HepG2 (cell line): ENCODE results near the gene NAIF1. TPM values are rescaled to one million over a fixed set of nuclear protein-coding genes. Genes with fewer than 3 reads are reported as not detected.

ENCODE experiments used
- EP300 ChIP-seq, 3 experiments: sonication (generic) in 1 of 3; formaldehyde crosslinking in 1 of 3; IDR thresholded peaks; 2 replicates each; pipeline versions ENCODE4 v1.5.1 to v1.6.1; 2011 to 2020; ENCODE audit warnings: low read depth in 2 of 3, low read length in 2 of 3, borderline replicate concordance in 1 of 3, improper control_type of control experiment in 1 of 3, mild to moderate bottlenecking in 1 of 3, missing genetic modification reagents in 1 of 3, moderate library complexity in 1 of 3
- KLF11 ChIP-seq: IDR thresholded peaks from 2 replicates; pipeline ENCODE4 v1.6.1; 2016; ENCODE audit warnings: missing compliant biosample characterization
- LCORL ChIP-seq, 2 experiments: fragments of 450-650 bp in 1 of 2; sonication (generic) in 1 of 2; formaldehyde crosslinking in 1 of 2; IDR thresholded peaks; 2 replicates each; pipeline versions ENCODE4 v1.5.0 to v1.6.1; 2017 to 2020; ENCODE audit warnings: antibody characterized with exemption in 1 of 2, missing genetic modification reagents in 1 of 2
- NFYB ChIP-seq: sonication (generic); formaldehyde crosslinking; IDR thresholded peaks from 2 replicates; pipeline ENCODE4 v1.4.0; 2020; ENCODE audit warnings: missing genetic modification reagents
- NPAS2 ChIP-seq: sonication (generic); formaldehyde crosslinking; IDR thresholded peaks from 2 replicates; pipeline ENCODE4 v1.8.0; 2022; ENCODE audit warnings: mild to moderate bottlenecking, missing genetic modification reagents, borderline replicate concordance
- NR2F1 ChIP-seq, 2 experiments: fragments of 450-650 bp in 1 of 2; formaldehyde crosslinking in 1 of 2; IDR thresholded peaks; 2 replicates each; pipeline versions ENCODE4 v1.5.0 to v1.6.1; 2016 to 2020; ENCODE audit warnings: mild to moderate bottlenecking in 1 of 2, missing compliant biosample characterization in 1 of 2, missing genetic modification reagents in 1 of 2, moderate library complexity in 1 of 2
- PHF8 ChIP-seq: sonication (generic); formaldehyde crosslinking; IDR thresholded peaks from 2 replicates; pipeline ENCODE4 v1.5.0; 2020; ENCODE audit warnings: missing genetic modification reagents
- POLR2G ChIP-seq: fragments of 200-400 bp; formaldehyde crosslinking; IDR thresholded peaks from 2 replicates; pipeline ENCODE4 v1.6.1; 2018; ENCODE audit warnings: mild to moderate bottlenecking, low read depth, low read length, moderate library complexity
- ZFX ChIP-seq: sonication (generic); formaldehyde crosslinking; IDR thresholded peaks from 2 replicates; pipeline ENCODE4 v1.4.0; 2020; ENCODE audit warnings: mild to moderate bottlenecking, low read depth, missing genetic modification reagents, moderate library complexity
- ZFYVE20 ChIP-seq: sonication (generic); formaldehyde crosslinking; IDR thresholded peaks from 2 replicates; pipeline ENCODE4 v1.8.0; 2023; ENCODE audit warnings: low read depth, mild to moderate bottlenecking, moderate library complexity, missing genetic modification reagents, borderline replicate concordance
- ZNF207 ChIP-seq: fragments of 450-650 bp; IDR thresholded peaks from 2 replicates; pipeline ENCODE4 v1.6.1; 2016; ENCODE audit warnings: antibody characterized with exemption, borderline replicate concordance
- ZNF235 ChIP-seq: sonication (generic); formaldehyde crosslinking; IDR thresholded peaks from 2 replicates; pipeline ENCODE4 v1.8.1; 2023; ENCODE audit warnings: mild to moderate bottlenecking, missing genetic modification reagents, borderline replicate concordance
- ZNF367 ChIP-seq: sonication (generic); formaldehyde crosslinking; IDR thresholded peaks from 2 replicates; pipeline ENCODE4 v1.4.0; 2020; ENCODE audit warnings: missing genetic modification reagents, borderline replicate concordance
- ZNF546 ChIP-seq: sonication (generic); formaldehyde crosslinking; conservative IDR thresholded peaks from 2 replicates; pipeline ENCODE4 v1.8.1; 2023; ENCODE audit warnings: mild to moderate bottlenecking, missing genetic modification reagents
- ZNF605 ChIP-seq: sonication (generic); formaldehyde crosslinking; IDR thresholded peaks from 2 replicates; pipeline ENCODE4 v1.8.0; 2022; ENCODE audit warnings: mild to moderate bottlenecking, missing genetic modification reagents
- ZNF629 ChIP-seq: sonication (generic); formaldehyde crosslinking; conservative IDR thresholded peaks from 2 replicates; pipeline ENCODE4 v1.5.0; 2020; ENCODE audit warnings: missing genetic modification reagents
- ZNF766 ChIP-seq: sonication (generic); formaldehyde crosslinking; IDR thresholded peaks from 2 replicates; pipeline ENCODE4 v1.5.0; 2020; ENCODE audit warnings: missing genetic modification reagents, borderline replicate concordance
- ZNF776 ChIP-seq: sonication (generic); formaldehyde crosslinking; IDR thresholded peaks from 2 replicates; pipeline ENCODE4 v1.4.0; 2020; ENCODE audit warnings: mild to moderate bottlenecking, missing genetic modification reagents
- ZSCAN9 ChIP-seq: IDR thresholded peaks from 2 replicates; pipeline ENCODE4 v1.6.1; 2016; ENCODE audit warnings: borderline replicate concordance
- polyA plus RNA-seq, 8 experiments: library from polyadenylated mRNA; depleted of rRNA in 3 of 8; stranded (reverse) in 7 of 8; unstranded in 1 of 8; fragments of >200 nt; fragmentation: Illumina TruSeq in 4 of 8; extraction: Trizol in 4 of 8; gene quantifications; 2 replicates each; pipeline versions ENCODE4 v1.2.1 to v1.2.3, GENCODE V29; 2011 to 2016; ENCODE audit warnings: low read depth in 4 of 8, missing spikeins in 1 of 8, mixed read lengths in 1 of 8; ENCODE audit not compliant: insufficient read depth in 1 of 8
- total RNA-seq, 5 experiments: library from RNA; depleted of rRNA; stranded (reverse); fragments of >200 nt; fragmentation: Illumina TruSeq; extraction: Trizol; gene quantifications; 2 replicates each; pipeline ENCODE4 v1.2.3, GENCODE V29; 2016; ENCODE audit warnings: low read depth in 1 of 5
- TF ChIP-seq, protein P1 (sequence below): sonication (generic); formaldehyde crosslinking; IDR thresholded peaks from 2 replicates; pipeline ENCODE4 v1.4.0; 2020; ENCODE audit warnings: mild to moderate bottlenecking, missing genetic modification reagents, borderline replicate concordance
- TF ChIP-seq, protein P2 (sequence below): sonication (generic); formaldehyde crosslinking; conservative IDR thresholded peaks from 2 replicates; pipeline ENCODE4 v1.4.0; 2020; ENCODE audit warnings: missing genetic modification reagents
- TF ChIP-seq, protein P3 (sequence below): sonication (generic); formaldehyde crosslinking; IDR thresholded peaks from 2 replicates; pipeline ENCODE4 v1.9.0; 2022; ENCODE audit warnings: missing genetic modification reagents, mild to moderate bottlenecking, borderline replicate concordance

Gene NAIF1
- total and polyA plus RNA-seq, 2 of the 13 experiments (the other 11 are each of a cell fraction or from before 2014, with no cell fraction given): 6.0 to 6.9 TPM

DNA sequence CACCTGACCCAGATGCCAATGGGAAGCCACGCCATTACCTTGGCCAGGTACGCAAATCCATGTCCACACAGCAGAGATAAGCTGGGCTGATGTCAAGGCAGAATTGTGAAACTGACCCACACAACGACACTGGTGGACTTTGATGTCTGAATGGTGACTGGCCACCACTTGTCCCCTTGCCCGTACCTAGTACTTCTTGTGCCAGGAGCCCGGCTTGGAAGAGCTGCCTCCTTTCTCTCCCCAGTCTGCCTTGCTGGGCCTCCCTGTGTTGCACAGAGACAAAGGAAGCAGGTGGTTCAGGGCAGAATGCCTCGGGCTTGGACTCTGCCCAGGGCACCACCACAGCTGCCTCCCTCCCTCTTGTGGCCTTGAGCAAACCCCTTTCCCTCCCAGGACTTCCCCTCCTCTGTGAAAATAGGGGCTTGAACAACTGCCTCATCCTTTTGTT lies 37.1 kb upstream of the NAIF1 start (continued):
- TF ChIP-seq, protein P1, sequence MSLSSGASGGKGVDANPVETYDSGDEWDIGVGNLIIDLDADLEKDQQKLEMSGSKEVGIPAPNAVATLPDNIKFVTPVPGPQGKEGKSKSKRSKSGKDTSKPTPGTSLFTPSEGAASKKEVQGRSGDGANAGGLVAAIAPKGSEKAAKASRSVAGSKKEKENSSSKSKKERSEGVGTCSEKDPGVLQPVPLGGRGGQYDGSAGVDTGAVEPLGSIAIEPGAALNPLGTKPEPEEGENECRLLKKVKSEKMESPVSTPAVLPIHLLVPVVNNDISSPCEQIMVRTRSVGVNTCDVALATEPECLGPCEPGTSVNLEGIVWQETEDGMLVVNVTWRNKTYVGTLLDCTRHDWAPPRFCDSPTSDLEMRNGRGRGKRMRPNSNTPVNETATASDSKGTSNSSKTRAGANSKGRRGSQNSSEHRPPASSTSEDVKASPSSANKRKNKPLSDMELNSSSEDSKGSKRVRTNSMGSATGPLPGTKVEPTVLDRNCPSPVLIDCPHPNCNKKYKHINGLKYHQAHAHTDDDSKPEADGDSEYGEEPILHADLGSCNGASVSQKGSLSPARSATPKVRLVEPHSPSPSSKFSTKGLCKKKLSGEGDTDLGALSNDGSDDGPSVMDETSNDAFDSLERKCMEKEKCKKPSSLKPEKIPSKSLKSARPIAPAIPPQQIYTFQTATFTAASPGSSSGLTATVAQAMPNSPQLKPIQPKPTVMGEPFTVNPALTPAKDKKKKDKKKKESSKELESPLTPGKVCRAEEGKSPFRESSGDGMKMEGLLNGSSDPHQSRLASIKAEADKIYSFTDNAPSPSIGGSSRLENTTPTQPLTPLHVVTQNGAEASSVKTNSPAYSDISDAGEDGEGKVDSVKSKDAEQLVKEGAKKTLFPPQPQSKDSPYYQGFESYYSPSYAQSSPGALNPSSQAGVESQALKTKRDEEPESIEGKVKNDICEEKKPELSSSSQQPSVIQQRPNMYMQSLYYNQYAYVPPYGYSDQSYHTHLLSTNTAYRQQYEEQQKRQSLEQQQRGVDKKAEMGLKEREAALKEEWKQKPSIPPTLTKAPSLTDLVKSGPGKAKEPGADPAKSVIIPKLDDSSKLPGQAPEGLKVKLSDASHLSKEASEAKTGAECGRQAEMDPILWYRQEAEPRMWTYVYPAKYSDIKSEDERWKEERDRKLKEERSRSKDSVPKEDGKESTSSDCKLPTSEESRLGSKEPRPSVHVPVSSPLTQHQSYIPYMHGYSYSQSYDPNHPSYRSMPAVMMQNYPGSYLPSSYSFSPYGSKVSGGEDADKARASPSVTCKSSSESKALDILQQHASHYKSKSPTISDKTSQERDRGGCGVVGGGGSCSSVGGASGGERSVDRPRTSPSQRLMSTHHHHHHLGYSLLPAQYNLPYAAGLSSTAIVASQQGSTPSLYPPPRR (CRISPR knock-in tag): peak; percentile 80; the same call in 1 of the 2 replicates
- TF ChIP-seq ZNF207 (no peak), ZFYVE20 (CRISPR knock-in tag) (no peak), ZNF605 (CRISPR knock-in tag) (peak; percentile 38; the same call in 1 of the 2 replicates), ZNF367 (no peak), LCORL (IDR thresholded peaks at IDR 0.05) (no peak), LCORL (CRISPR knock-in tag; IDR thresholded peaks at IDR 0.05) (peak; percentile 92), ZFX (CRISPR knock-in tag) (peak; percentile 69), POLR2G (0 out of 2 replicates have a peak, but pooled peaks have one; percentile 34), ZNF235 (no peak), KLF11 (CRISPR knock-in tag) (no peak), ZNF629 (CRISPR knock-in tag) (peak; percentile 66; the same call in 1 of the 2 replicates), ZNF766 (no peak), ZSCAN9 (CRISPR knock-in tag) (no peak; the same call in 1 of the 2 replicates), PHF8 (CRISPR knock-in tag) (no peak), NPAS2 (no peak), ZNF546 (CRISPR knock-in tag) (no peak), NR2F1 (CRISPR knock-in tag; IDR thresholded peaks at IDR 0.05) (0 out of 4 replicates have a peak, but pooled peaks of 1 of the 2 experiments have one; percentile 15), EP300 (IDR thresholded peaks at IDR 0.05; ENCODE audit: low read depth in 2 of 2, low read length in 2 of 2) (peak; percentile 56 to 57; a peak in 3 of 4 replicates), EP300 (CRISPR knock-in tag; IDR thresholded peaks at IDR 0.05; ENCODE audit: borderline replicate concordance) (no peak; the same call in 1 of the 2 replicates), ZNF776 (CRISPR knock-in tag) (no peak), NFYB (no peak)
- TF ChIP-seq, protein P2, sequence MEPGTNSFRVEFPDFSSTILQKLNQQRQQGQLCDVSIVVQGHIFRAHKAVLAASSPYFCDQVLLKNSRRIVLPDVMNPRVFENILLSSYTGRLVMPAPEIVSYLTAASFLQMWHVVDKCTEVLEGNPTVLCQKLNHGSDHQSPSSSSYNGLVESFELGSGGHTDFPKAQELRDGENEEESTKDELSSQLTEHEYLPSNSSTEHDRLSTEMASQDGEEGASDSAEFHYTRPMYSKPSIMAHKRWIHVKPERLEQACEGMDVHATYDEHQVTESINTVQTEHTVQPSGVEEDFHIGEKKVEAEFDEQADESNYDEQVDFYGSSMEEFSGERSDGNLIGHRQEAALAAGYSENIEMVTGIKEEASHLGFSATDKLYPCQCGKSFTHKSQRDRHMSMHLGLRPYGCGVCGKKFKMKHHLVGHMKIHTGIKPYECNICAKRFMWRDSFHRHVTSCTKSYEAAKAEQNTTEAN (CRISPR knock-in tag): no peak
- TF ChIP-seq, protein P3, sequence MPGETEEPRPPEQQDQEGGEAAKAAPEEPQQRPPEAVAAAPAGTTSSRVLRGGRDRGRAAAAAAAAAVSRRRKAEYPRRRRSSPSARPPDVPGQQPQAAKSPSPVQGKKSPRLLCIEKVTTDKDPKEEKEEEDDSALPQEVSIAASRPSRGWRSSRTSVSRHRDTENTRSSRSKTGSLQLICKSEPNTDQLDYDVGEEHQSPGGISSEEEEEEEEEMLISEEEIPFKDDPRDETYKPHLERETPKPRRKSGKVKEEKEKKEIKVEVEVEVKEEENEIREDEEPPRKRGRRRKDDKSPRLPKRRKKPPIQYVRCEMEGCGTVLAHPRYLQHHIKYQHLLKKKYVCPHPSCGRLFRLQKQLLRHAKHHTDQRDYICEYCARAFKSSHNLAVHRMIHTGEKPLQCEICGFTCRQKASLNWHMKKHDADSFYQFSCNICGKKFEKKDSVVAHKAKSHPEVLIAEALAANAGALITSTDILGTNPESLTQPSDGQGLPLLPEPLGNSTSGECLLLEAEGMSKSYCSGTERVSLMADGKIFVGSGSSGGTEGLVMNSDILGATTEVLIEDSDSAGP (CRISPR knock-in tag): peak; percentile 57
